ENCODE measurements around the gene ARHGEF11.

ARHGEF11 gene

DNA sequence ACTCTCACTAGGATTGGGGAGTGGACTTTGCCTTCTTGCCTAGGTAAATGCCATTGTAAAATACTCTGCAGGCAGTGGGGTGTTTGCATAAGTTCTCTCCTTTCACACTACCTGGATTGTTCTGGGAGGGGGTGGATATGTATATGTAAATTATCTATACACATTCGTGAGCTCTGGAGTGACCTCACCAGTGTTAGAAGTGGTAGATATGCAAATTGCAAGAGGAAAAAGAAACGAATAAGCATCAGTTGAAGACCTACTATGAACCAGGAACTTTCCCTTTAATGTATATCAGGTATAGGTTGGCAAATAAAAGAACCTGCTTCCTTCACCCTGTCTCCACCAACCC lies 1.5 kb upstream of the ARHGEF11 start:
- DNase-seq = no peak

DNA sequence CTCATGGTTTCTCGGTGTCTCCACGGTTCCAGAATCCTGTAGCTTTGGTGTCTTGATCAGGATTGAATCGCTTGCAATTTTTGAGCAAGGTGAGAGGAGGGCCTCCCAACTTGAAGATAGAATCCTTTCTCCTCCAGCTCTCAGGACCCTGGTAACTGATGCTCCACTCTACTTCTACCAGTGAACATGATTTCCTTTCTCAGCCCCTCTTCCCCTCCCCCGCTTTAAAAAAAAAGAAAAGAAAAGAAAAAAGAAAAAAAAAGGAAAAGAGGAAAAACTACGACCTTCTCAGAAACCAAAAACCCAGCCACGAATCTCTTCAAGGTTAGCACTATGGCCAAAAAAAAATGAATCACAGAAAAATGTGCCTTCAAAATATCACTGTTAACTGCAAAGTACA lies 1.2 kb downstream of the ARHGEF11 start:
- no peak for DNase-seq

DNA sequence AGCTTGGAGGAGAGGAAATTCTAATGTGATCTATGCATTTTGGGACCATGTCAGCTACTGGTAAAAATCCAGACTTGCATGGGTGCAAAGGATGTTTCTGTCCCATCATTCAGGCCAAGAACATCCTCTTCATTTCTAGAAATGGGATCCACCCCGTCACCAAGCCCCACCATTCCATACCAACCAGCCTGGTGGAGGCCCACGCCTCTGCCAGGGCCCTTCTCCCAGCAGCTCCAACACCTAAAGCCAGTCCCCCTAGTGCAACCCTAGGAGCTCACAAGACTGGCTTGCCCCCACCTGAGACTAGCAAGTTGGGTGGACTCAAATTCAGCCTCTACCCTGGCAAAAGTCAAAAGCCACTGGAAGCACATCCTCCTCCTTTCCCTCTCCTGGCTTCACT lies 1.9 kb downstream of the ARHGEF11 start:
- DNase-seq = no peak

DNA sequence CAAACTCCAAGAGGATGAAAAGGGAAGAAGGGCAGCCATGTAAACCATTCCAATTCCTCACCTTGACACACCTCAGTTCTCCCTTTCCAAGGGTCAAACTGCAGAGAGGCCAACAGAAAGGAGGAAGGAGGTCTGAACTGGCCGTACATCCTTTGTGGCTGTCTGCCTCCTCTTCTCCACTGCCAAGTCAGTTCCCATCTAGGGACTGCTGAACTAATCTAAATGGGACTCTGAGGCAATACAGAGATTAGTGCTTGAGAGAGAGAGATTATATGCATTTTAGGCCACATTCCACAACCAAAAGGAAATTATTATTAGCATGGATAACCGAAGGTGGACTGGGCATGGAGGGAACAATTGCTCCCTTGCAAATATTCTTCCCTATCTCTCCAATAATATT lies 2.7 kb downstream of the ARHGEF11 start:
- no peak for DNase-seq

DNA sequence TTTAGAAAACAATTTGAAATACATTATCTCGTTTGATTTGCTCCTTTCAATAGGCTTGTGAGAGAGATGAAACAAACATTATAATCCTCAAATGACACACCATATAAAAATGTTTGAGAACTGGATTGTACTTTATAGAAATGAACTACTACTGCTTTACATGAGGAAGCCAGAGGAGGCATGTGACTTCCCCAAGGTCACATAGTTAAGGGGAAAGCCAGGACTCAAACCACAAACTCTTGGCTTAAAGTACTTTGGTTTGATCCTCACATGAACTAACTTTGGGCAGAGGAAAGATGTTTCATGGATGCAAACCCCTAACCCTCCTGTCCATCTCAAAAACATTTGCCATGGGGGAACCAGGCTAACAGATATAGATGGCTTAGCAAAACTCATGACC lies 4.7 kb downstream of the ARHGEF11 start:
- DNase-seq = no peak

GRCh38 chr1:157035121-157035520 lies 10.4 kb downstream of the ARHGEF11 start:
- DNase-seq = no peak

GRCh38 chr1:157034137-157034800 lies 11.3 kb downstream of the ARHGEF11 start:
- no peak for DNase-seq

DNA sequence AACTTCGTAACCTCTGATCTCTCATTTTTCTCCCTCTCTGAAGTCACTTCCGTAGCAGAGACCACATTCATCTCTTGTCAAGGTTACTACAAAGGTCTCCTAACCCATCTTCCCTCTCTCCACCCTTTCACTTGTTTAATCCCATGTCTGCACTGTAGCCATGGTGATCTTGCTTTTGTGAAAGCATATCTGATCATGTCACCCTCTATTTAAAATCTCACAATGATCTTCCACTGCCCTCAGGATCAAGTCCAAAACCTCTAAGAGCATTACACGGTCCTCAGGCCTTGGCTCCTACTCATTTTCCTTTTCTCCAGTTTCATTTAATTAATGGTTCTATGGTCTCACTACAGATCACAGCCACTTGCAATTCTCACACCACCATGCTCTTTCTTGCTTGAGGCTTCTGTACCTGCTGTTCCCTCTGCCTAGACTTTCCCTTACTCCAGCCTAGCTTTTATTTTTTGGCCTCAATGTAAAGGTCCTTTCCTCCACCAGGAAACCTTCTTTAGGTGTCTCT lies 12.1 kb downstream of the ARHGEF11 start:
- DNase-seq = no peak

GRCh38 chr1:157032303-157032702 lies 13.2 kb downstream of the ARHGEF11 start:
- DNase-seq = no peak

GRCh38 chr1:157030728-157031127 lies 14.8 kb downstream of the ARHGEF11 start:
- DNase-seq = no peak

DNA sequence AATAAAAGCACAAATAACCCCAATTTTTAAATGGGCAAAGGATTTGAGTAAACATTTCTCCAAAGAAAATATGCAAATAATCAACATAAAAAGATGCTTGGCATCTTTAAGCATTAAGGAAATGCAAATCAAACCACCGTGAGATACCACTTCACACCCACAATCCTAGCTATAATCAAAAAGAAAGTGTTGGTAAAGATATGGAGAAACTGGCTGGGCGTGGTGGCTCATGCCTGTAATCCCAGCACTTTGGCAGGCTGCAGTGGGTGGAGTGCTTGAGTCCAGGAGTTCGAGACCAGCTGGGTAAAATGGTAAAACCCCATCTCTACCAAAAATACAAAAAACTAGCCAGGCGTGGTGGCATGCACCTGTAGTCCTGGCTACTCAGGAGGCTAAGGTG lies 16.9 kb downstream of the ARHGEF11 start:
- no peak for DNase-seq

DNA sequence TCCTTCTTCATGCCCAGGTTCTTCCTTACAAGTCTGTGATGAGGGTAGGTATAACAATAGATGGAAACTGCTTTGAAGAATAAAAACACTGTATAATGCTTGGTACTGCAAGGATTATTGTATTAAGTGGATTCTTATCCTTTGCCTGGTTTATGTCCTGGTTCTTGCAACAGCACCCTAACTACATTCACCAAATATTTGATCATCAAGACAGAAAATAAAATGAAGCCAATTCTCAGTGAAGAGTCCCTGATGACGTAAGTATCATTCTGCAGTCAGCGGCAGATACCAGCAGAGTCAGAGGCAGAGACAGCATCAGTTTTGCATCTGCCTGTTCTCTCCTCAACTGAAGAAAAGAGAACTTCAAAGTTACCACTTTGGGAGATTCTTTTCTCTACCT lies 19.7 kb downstream of the ARHGEF11 start:
- no peak for DNase-seq

DNA sequence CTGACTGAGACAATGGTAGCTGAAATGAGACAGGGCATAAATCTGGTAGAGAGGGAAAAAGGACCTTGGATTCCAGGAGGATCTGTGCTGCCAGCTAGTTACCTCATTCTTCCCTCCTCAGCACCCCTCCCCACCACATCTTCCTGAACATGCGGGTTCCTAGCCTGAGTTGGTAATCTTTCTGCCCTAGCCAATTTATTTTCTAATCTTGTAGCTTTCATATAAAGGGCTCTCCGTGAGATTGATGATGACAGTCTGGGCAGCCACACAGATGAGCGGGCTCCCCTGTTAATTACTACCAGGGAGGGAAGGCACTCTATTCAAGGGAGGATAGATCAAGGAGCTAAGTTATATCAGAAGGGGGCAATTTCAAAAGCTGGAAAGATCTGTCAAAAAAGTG lies 20.2 kb downstream of the ARHGEF11 start:
- DNase-seq = no peak

- DNase-seq = no peak
These were observed 23.9 kb downstream of the ARHGEF11 start for GRCh38 chr1:157021688-157022087.

DNA sequence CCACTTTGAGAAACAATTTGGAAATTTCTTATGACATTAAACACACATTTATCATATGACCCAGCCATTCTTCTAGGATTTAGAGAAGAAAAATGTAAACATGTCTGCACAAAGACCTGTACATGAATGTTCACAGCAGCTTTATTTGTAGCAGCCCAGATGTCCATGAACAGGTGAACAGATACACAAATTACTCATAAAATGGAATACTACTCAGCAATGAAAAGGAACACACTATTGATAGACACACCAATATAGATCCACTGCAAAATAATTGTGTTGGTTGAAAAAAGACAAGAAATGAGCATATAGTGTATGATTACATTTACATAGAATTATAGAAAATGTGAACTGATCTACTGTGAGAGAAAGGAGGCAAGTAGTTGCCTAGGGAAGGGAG lies 26.1 kb downstream of the ARHGEF11 start:
- DNase-seq = no peak

GRCh38 chr1:157011845-157012244 lies 33.7 kb downstream of the ARHGEF11 start:
- no peak for DNase-seq

DNA sequence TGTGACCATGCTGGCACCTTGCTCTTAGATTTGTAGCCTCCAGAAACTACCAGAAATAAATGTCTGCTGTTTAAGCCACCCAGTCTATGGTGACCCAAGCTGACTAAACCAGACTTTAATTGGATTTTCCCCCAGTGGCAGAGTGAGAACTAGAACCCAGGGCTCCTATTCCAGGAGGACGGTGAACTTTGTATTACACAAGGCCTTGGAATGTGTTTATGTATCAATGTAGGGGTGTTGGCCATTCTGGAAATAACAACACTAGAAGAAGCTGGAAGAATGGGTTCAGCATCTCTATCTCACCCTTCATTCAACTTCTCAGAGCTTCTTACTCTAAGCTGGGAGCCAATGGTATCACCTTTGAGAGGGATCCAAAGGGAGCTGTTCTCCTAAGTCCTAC lies 37.0 kb downstream of the ARHGEF11 start:
- DNase-seq = no peak

- DNase-seq = no peak
These were observed 38.2 kb downstream of the ARHGEF11 start for GRCh38 chr1:157007306-157007705.

GRCh38 chr1:157006676-157007075 lies 38.9 kb downstream of the ARHGEF11 start:
- no peak for DNase-seq

DNA sequence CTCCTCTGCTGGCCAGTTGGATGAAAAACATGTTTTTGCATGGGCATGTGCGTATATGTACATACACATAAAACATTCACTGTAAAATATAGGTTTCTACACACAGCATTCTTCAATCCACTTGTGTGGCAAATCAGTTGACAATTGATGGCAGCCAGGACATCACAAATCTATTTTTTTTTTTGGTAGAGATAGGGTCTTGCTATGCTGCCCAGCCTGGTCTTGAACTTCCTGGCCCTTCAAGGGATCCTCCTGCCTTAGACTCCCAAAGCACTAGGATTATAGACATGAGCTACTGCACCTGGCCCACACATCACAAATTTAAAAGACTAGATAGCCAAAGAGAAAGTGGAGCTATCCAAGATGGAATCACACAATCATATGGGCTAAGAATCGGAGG lies 39.6 kb downstream of the ARHGEF11 start:
- DNase-seq = no peak

GRCh38 chr1:157004806-157005205 lies 40.7 kb downstream of the ARHGEF11 start:
- no peak for DNase-seq

- no peak for DNase-seq
These were observed 41.2 kb downstream of the ARHGEF11 start for GRCh38 chr1:157004327-157004726.

DNA sequence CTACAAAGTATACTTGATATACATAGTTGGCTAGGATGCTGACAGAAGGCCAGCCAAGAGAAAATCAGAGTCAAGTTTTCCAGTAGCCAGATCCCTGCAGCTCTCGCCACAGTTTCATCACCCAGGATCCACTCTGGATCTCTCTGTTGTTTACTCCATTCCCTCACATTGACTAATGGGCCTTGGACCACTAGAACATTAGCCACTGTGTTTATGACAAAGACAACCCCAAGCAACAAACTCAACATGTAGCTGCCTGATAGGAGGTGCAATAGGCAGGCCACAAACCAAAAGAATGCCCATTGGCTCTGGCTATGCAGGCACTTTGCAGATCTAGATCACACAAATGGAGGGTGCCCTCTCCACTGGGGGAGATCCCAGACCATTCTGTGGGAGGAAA lies 44.2 kb downstream of the ARHGEF11 start:
- no peak for DNase-seq

DNA sequence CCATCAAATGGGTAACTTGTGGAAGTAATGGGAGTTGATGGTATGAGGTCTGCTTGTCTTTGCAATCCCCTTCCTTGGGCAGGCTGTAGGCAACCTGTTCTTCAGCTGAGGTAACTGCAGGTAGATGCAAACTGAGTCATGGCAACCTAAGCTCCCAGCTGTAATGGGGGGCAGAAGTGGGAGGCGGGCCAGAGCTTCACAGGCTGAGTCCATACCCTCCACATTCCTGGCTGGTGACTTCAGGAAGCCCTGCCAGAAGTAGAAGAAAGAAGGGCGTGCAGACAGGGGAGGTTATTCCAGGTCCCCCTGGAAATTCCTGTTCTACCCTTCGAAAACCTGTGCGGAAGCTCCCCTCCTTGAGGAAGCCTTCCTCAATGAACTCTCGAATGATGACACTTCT lies 44.9 kb downstream of the ARHGEF11 start:
- DNase-seq = no peak

GRCh38 chr1:156999596-157000320 lies 45.8 kb downstream of the ARHGEF11 start:
- DNase-seq = no peak
